ENCODE results near the gene KRT39. TPM values are rescaled to one million over a fixed set of nuclear protein-coding genes. Genes with fewer than 3 reads are reported as not detected.

KRT39 gene
- total RNA-seq, 4 donors from 2014 or later: 2.5 to 13.3 TPM; not detected in 2

DNA sequence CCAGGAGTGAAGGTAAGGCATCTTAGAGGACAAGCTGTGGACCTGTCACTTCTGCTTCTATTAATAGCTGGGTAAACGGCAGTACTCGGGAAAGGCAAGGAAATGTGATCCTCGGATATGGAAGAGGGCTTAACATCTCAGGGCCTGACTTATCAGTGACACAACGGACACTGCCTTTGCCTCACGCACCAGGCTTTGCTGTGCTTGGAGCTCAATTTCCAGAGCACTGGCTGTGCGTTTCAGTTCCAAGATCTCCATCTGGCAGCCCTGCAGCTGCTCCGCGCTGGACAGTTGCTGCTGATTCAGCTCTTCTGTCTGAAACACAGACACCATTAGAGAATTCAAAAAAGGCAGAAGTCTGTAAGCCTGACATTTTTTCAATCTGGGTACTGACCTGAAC lies 13.8 kb upstream of the KRT39 start:
- no peak overlapping the region for H3K27ac ChIP-seq

DNA sequence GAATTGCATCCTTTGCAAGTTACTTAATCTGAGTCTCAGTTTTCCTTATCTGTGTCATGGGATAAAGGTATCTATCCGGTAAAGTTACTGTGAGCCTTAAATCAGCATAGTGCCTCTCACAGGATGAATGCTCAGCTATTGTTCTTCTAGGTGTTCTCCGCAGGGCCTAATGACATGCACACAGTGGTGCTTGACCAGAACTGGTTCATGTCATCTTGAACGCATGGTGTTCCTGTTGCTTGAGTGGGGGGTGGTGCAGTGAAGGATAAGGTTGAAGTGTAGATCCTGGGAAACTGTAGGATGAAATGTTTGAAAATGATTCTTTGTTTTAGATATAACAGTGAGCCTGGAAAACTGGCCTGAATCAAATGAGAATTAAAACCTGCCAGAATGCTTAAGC lies 13.4 kb upstream of the KRT39 start:
- Histone ChIP-seq H3K4me3 (no peak overlapping the region), H3K9me3 (no peaks in the 10 kb centered on the region), H3K27me3 (no peaks in the 10 kb centered on the region), H3K27ac (no peak overlapping the region), H3K36me3 (no peaks in the 10 kb centered on the region), H3K4me1 (no peaks in the 10 kb centered on the region)
- TF ChIP-seq POLR2AphosphoS5 (IDR thresholded peaks at IDR 0.05): no peak
- no peak for TF ChIP-seq POLR2A (IDR thresholded peaks at IDR 0.05)
- TF ChIP-seq, protein P1, sequence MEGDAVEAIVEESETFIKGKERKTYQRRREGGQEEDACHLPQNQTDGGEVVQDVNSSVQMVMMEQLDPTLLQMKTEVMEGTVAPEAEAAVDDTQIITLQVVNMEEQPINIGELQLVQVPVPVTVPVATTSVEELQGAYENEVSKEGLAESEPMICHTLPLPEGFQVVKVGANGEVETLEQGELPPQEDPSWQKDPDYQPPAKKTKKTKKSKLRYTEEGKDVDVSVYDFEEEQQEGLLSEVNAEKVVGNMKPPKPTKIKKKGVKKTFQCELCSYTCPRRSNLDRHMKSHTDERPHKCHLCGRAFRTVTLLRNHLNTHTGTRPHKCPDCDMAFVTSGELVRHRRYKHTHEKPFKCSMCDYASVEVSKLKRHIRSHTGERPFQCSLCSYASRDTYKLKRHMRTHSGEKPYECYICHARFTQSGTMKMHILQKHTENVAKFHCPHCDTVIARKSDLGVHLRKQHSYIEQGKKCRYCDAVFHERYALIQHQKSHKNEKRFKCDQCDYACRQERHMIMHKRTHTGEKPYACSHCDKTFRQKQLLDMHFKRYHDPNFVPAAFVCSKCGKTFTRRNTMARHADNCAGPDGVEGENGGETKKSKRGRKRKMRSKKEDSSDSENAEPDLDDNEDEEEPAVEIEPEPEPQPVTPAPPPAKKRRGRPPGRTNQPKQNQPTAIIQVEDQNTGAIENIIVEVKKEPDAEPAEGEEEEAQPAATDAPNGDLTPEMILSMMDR (IDR thresholded peaks at IDR 0.05): no peak
- TF ChIP-seq EP300 (IDR thresholded peaks at IDR 0.05): no peak
- no peak for DNase-seq (ENCODE audit: low spot score in 2 of 2)
- 87% methylated on average over 3 of the region's 3 CpGs for WGBS

More for the DNA sequence above, 13.8 kb upstream of the KRT39 start:
- no peaks in the 10 kb centered on the region for H3K27me3 ChIP-seq
- H3K36me3 ChIP-seq: no peaks in the 10 kb centered on the region
- H3K4me3 ChIP-seq: no peak overlapping the region
- H3K4me1 ChIP-seq: no peaks in the 10 kb centered on the region
- TF ChIP-seq POLR2A (IDR thresholded peaks at IDR 0.05) (no peak), POLR2AphosphoS5 (IDR thresholded peaks at IDR 0.05) (no peak), EP300 (IDR thresholded peaks at IDR 0.05) (no peak)
- TF ChIP-seq, protein P1 (IDR thresholded peaks at IDR 0.05): no peak
- no peaks in the 10 kb centered on the region for H3K9me3 ChIP-seq
- no peak for DNase-seq (ENCODE audit: low spot score in 2 of 2)
- 28% methylated on average over 8 of the region's 8 CpGs for WGBS

DNA sequence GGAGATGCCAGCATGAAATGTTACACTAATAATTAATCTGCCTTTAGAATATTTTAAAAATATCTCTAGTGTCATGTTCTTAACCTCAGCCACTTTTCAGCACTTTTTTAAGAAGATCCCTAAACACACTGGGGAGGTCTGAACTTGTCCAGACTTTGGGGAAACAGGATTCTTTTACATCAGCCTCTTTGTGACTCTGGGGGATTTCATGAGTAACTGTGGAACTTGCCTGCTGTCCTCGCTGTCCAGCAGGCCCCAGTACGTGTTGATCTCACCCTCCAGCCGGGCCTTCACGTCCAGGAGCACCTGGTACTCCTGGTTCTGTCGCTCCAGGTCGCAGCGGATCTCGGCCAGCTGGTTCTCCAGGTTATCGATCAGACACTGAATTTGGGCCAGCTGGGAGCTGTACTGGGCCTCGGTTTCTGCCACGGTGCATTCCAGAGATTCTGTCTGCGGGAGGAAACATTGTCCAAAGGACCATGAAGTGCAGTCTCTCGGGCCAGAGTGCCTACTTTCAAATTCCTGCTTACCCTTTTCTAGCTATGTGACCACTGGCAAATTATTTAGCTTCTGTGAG lies 11.9 kb upstream of the KRT39 start:
- TF ChIP-seq POLR2AphosphoS5 (IDR thresholded peaks at IDR 0.05) (no peak), EP300 (IDR thresholded peaks at IDR 0.05) (no peak), POLR2A (IDR thresholded peaks at IDR 0.05) (no peak)
- TF ChIP-seq, protein P1 (IDR thresholded peaks at IDR 0.05): no peak
- H3K27ac ChIP-seq: no peak overlapping the region
- H3K4me3 ChIP-seq: no peak overlapping the region
- 75% methylated on average over 13 of the region's 13 CpGs for WGBS
- no peaks in the 10 kb centered on the region for H3K36me3 ChIP-seq
- no peaks in the 10 kb centered on the region for H3K27me3 ChIP-seq
- H3K4me1 ChIP-seq: no peaks in the 10 kb centered on the region
- no peak for DNase-seq (ENCODE audit: low spot score in 2 of 2)
- H3K9me3 ChIP-seq: no peaks in the 10 kb centered on the region

DNA sequence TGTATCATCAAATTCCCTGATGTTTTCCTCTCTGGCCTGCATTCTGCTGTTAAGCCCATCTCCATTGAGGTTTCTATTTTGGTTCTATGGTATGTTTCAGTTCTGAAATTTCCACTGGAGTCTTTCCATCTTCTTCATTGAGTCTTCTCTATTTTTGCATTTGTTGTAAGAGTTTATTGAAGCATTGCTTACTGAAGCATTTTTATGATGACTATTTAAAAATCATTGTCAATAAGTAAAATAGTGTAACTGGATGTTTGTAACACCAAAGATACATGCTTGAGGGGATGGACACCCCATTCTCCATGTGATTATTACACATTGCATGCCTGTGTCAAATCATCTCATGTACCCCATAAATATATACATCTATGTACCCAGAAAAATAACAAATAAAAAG lies 8.8 kb upstream of the KRT39 start:
- H3K4me1 ChIP-seq: no peaks in the 10 kb centered on the region
- no peak for DNase-seq (ENCODE audit: low spot score in 2 of 2)
- TF ChIP-seq, protein P1 (IDR thresholded peaks at IDR 0.05): no peak
- TF ChIP-seq EP300 (IDR thresholded peaks at IDR 0.05) (no peak), POLR2A (IDR thresholded peaks at IDR 0.05) (no peak), POLR2AphosphoS5 (IDR thresholded peaks at IDR 0.05) (no peak)
- no peak overlapping the region for H3K4me3 ChIP-seq
- no peaks in the 10 kb centered on the region for H3K9me3 ChIP-seq
- H3K27ac ChIP-seq: no peak overlapping the region
- no peaks in the 10 kb centered on the region for H3K27me3 ChIP-seq
- H3K36me3 ChIP-seq: no peaks in the 10 kb centered on the region

DNA sequence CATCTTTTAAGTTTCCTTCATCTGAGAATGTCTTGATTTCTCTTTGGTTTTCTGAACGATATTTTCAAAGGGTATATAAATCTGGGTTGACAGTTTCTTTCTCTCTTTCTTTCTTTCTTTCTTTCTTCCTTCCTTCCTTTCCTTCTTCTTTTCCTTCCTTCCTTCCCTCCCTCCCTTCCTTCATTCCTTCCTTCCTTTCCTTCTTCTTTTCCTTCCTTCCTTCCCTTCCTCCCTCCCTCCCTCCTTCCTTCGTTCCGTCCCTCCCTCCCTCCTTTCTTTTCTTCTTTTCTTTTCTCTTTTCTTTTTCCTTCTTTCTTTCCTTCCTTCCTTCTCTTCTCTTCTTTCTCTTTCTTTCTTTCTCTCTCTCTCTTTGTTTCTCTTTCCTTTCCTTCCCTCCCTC lies 7.6 kb upstream of the KRT39 start:
- Histone ChIP-seq H3K9me3 (no peaks in the 10 kb centered on the region), H3K27me3 (no peaks in the 10 kb centered on the region), H3K27ac (no peak overlapping the region), H3K4me3 (no peak overlapping the region), H3K4me1 (no peaks in the 10 kb centered on the region), H3K36me3 (no peaks in the 10 kb centered on the region)
- no peak for DNase-seq (ENCODE audit: low spot score in 2 of 2)
- TF ChIP-seq POLR2A (IDR thresholded peaks at IDR 0.05) (no peak), POLR2AphosphoS5 (IDR thresholded peaks at IDR 0.05) (no peak), EP300 (IDR thresholded peaks at IDR 0.05) (no peak)
- TF ChIP-seq, protein P1 (IDR thresholded peaks at IDR 0.05): no peak
- WGBS: 88% methylated on average over 3 of the region's 3 CpGs

Measured in suprapubic skin (tissue), 4 donors.